Measurements from ENCODE around the gene ASB13.

Gene ASB13

GRCh38 chr10:5649746-5650145 lies 16.6 kb downstream of the ASB13 start:
- H3K4me3 ChIP-seq (ENCODE audit: low read depth, low read length), result no peak overlapping the region
- TF ChIP-seq CTCF (IDR thresholded peaks at IDR 0.05; ENCODE audit: insufficient read depth, low read depth, low read length, missing control alignments), result no peak
- no peak for DNase-seq (ENCODE audit: low read depth)

GRCh38 chr10:5648494-5649457 lies 17.6 kb downstream of the ASB13 start:
- TF ChIP-seq CTCF (IDR thresholded peaks at IDR 0.05; ENCODE audit: insufficient read depth, low read depth, low read length, missing control alignments), result no peak
- peak; percentile 18 for DNase-seq (ENCODE audit: low read depth)
- no peak overlapping the region for H3K4me3 ChIP-seq (ENCODE audit: low read depth, low read length)

- DNase-seq (ENCODE audit: low read depth), result no peak
- TF ChIP-seq CTCF (IDR thresholded peaks at IDR 0.05; ENCODE audit: insufficient read depth, low read depth, low read length, missing control alignments), result no peak
- H3K4me3 ChIP-seq (ENCODE audit: low read depth, low read length), result no peak overlapping the region
These were observed 18.7 kb downstream of the ASB13 start for GRCh38 chr10:5647507-5648240.

- no peak for DNase-seq (ENCODE audit: low read depth)
These were observed 20.3 kb downstream of the ASB13 start for GRCh38 chr10:5645944-5646617.

GRCh38 chr10:5645375-5645774 lies 21.0 kb downstream of the ASB13 start:
- H3K4me3 ChIP-seq (ENCODE audit: low read depth, low read length), result no peak overlapping the region
- no peak for DNase-seq (ENCODE audit: low read depth)
- no peak for TF ChIP-seq CTCF (IDR thresholded peaks at IDR 0.05; ENCODE audit: insufficient read depth, low read depth, low read length, missing control alignments)

More at GRCh38 chr10:5645944-5646617, 20.3 kb downstream of the ASB13 start:
- H3K4me3 ChIP-seq (ENCODE audit: low read depth, low read length), result no peak overlapping the region
- no peak for TF ChIP-seq CTCF (IDR thresholded peaks at IDR 0.05; ENCODE audit: insufficient read depth, low read depth, low read length, missing control alignments)

GRCh38 chr10:5644930-5645329 lies 21.5 kb downstream of the ASB13 start:
- no peak for DNase-seq (ENCODE audit: low read depth)
- no peak for TF ChIP-seq CTCF (IDR thresholded peaks at IDR 0.05; ENCODE audit: insufficient read depth, low read depth, low read length, missing control alignments)
- H3K4me3 ChIP-seq (ENCODE audit: low read depth, low read length), result no peak overlapping the region

Data from GM12865 (cell line).